Testis (tissue), 2 donors: ENCODE data around the gene HS6ST3.

Experiments
- POLR2A ChIP-seq: fragments of 450-650 bp; IDR thresholded peaks from one replicate; pipeline ENCODE4 v1.6.1; 2017; ENCODE audit warnings: antibody characterized with exemption, mild to moderate bottlenecking, moderate library complexity
- TF ChIP-seq, protein P1 (sequence below), 3 experiments: fragments of 450-650 bp in 2 of 3; fragments of 200-600 bp in 1 of 3; sonication (generic) in 1 of 3; IDR thresholded peaks; one replicate each; pipeline ENCODE4 v1.5.1; 2016 to 2019; ENCODE audit warnings: antibody characterized with exemption in 3 of 3, mild to moderate bottlenecking in 2 of 3, moderate library complexity in 1 of 3

DNA sequence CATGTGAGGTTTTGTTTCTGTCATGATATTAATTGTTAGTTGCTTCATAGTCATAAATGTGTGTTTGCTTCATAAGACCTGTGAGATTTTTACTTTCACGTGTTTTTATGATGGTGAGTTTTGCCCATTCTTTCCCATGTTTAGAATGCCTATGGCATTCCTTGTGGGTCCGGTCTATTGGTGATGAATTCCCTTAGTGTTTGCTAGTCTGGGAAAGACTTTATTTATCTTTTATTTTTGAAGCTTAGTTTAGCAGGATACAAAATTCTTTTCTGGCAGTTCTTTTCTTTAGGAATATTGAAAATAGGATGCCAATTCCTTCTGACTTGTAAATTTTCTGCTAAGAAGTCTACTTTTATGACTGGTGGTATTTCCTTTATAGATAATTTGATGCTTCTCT, 571.7 kb downstream of the HS6ST3 start:
- TF ChIP-seq POLR2A = no peak
- TF ChIP-seq, protein P1, sequence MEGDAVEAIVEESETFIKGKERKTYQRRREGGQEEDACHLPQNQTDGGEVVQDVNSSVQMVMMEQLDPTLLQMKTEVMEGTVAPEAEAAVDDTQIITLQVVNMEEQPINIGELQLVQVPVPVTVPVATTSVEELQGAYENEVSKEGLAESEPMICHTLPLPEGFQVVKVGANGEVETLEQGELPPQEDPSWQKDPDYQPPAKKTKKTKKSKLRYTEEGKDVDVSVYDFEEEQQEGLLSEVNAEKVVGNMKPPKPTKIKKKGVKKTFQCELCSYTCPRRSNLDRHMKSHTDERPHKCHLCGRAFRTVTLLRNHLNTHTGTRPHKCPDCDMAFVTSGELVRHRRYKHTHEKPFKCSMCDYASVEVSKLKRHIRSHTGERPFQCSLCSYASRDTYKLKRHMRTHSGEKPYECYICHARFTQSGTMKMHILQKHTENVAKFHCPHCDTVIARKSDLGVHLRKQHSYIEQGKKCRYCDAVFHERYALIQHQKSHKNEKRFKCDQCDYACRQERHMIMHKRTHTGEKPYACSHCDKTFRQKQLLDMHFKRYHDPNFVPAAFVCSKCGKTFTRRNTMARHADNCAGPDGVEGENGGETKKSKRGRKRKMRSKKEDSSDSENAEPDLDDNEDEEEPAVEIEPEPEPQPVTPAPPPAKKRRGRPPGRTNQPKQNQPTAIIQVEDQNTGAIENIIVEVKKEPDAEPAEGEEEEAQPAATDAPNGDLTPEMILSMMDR (IDR thresholded peaks at IDR 0.05) = no peak
